Measurements from ENCODE around the gene ERC1. TPM values are rescaled to one million over a fixed set of nuclear protein-coding genes. Genes with fewer than 3 reads are reported as not detected.

ERC1 gene
- total RNA-seq, 5 donors from 2014 or later (not counting 1 experiment from before 2014, with no cell fraction given): 41.8 to 68.0 (median 46.5) TPM

GRCh38 chr12:1377681-1378080, 386.7 kb downstream of the ERC1 start:
- POLR2A ChIA-PET: no interaction called here
- no peak for DNase-seq

GRCh38 chr12:1380171-1380851, 389.3 kb downstream of the ERC1 start:
- no peak overlapping the region for H3K4me3 Mint-ChIP-seq
- Histone ChIP-seq H3K27me3 (replicated peaks in 1 of 2; ENCODE audit: control insufficient read depth in 2 of 2, extremely low read depth in 1 of 2, insufficient read depth in 2 of 2, low read length in 1 of 2) (no peaks in the 10 kb centered on the region), H3K9me3 (no peaks in the 10 kb centered on the region), H3K4me1 (ENCODE audit: control insufficient read depth in 1 of 2, extremely low read depth in 1 of 2, insufficient read depth in 2 of 2, low read length in 2 of 2) (no peaks in the 10 kb centered on the region), H3K27ac (ENCODE audit: low read length) (no peak overlapping the region), H3K36me3 (ENCODE audit: control insufficient read depth in 2 of 2, extremely low read depth in 1 of 2, insufficient read depth in 1 of 2, low read length in 1 of 2) (peaks cover 10 to 11% of the 10 kb centered on the region in 2 donors), H3K4me3 (ENCODE audit: control insufficient read depth in 1 of 2, extremely low read depth in 1 of 2, low read length in 1 of 2) (no peak overlapping the region)
- no peak for DNase-seq
- peaks cover 42% of the 10 kb centered on the region for H3K36me3 Mint-ChIP-seq
- ATAC-seq (replicated peaks in 1 of 4): no peak
- WGBS (ENCODE audit: insufficient coverage): 97% methylated on average over 12 of the region's 12 CpGs
- no peak overlapping the region for H3K27ac Mint-ChIP-seq
- CTCF ChIA-PET: no interaction called here
- POLR2A ChIA-PET: no interaction called here
- H3K27me3 Mint-ChIP-seq: no peaks in the 10 kb centered on the region
- H3K9me3 Mint-ChIP-seq: no peaks in the 10 kb centered on the region
- H3K4me1 Mint-ChIP-seq: no peaks in the 10 kb centered on the region

More at GRCh38 chr12:1377681-1378080, 386.7 kb downstream of the ERC1 start:
- no peak overlapping the region for H3K27ac ChIP-seq (ENCODE audit: low read length)
- ATAC-seq (replicated peaks in 1 of 4): no peak
- no peak overlapping the region for H3K4me3 ChIP-seq (ENCODE audit: control insufficient read depth in 1 of 2, extremely low read depth in 1 of 2, low read length in 1 of 2)
- H3K27ac Mint-ChIP-seq: no peak overlapping the region
- no peaks in the 10 kb centered on the region for H3K27me3 Mint-ChIP-seq
- H3K36me3 Mint-ChIP-seq: peaks cover 52% of the 10 kb centered on the region
- no peak overlapping the region for H3K4me3 Mint-ChIP-seq
- no peaks in the 10 kb centered on the region for H3K27me3 ChIP-seq (replicated peaks in 1 of 2; ENCODE audit: control insufficient read depth in 2 of 2, extremely low read depth in 1 of 2, insufficient read depth in 2 of 2, low read length in 1 of 2)
- CTCF ChIA-PET: no interaction called here
- H3K9me3 ChIP-seq: no peaks in the 10 kb centered on the region
- H3K4me1 ChIP-seq (ENCODE audit: control insufficient read depth in 1 of 2, extremely low read depth in 1 of 2, insufficient read depth in 2 of 2, low read length in 2 of 2): no peaks in the 10 kb centered on the region
- H3K9me3 Mint-ChIP-seq: no peaks in the 10 kb centered on the region
- H3K4me1 Mint-ChIP-seq: no peaks in the 10 kb centered on the region
- no CpG with 5 or more reads among the region's 3 CpGs for WGBS (ENCODE audit: insufficient coverage)
- peaks cover 10 to 14% of the 10 kb centered on the region in 2 donors for H3K36me3 ChIP-seq (ENCODE audit: control insufficient read depth in 2 of 2, extremely low read depth in 1 of 2, insufficient read depth in 1 of 2, low read length in 1 of 2)

GRCh38 chr12:1382151-1382550, 391.1 kb downstream of the ERC1 start:
- no peaks in the 10 kb centered on the region for H3K4me1 Mint-ChIP-seq
- Histone ChIP-seq H3K27ac (ENCODE audit: low read length) (no peak overlapping the region), H3K4me3 (ENCODE audit: control insufficient read depth in 1 of 2, extremely low read depth in 1 of 2, low read length in 1 of 2) (no peak overlapping the region), H3K36me3 (ENCODE audit: control insufficient read depth in 2 of 2, extremely low read depth in 1 of 2, insufficient read depth in 1 of 2, low read length in 1 of 2) (peaks cover 6% of the 10 kb centered on the region in 2 donors), H3K9me3 (no peaks in the 10 kb centered on the region), H3K4me1 (ENCODE audit: control insufficient read depth in 1 of 2, extremely low read depth in 1 of 2, insufficient read depth in 2 of 2, low read length in 2 of 2) (no peaks in the 10 kb centered on the region), H3K27me3 (replicated peaks in 1 of 2; ENCODE audit: control insufficient read depth in 2 of 2, extremely low read depth in 1 of 2, insufficient read depth in 2 of 2, low read length in 1 of 2) (no peaks in the 10 kb centered on the region)
- H3K9me3 Mint-ChIP-seq: no peaks in the 10 kb centered on the region
- H3K36me3 Mint-ChIP-seq: peaks cover 32% of the 10 kb centered on the region
- DNase-seq: no peak
- H3K27ac Mint-ChIP-seq: no peak overlapping the region
- no peaks in the 10 kb centered on the region for H3K27me3 Mint-ChIP-seq
- WGBS (ENCODE audit: insufficient coverage): no CpG with 5 or more reads among the region's 6 CpGs
- no peak overlapping the region for H3K4me3 Mint-ChIP-seq
- no peak for ATAC-seq (replicated peaks in 1 of 4)
- ChIA-PET CTCF (interaction anchor here in 1 of 2 donors (0.5 kb wide), 1 partner anchor 402 kb away, joined by 3 read pairs; no protein-coding TSS in a partner anchor), POLR2A (no interaction called here)

GRCh38 chr12:1382826-1383225, 391.8 kb downstream of the ERC1 start:
- no peak for ATAC-seq (replicated peaks in 1 of 4)
- Histone ChIP-seq H3K9me3 (no peaks in the 10 kb centered on the region), H3K4me3 (ENCODE audit: control insufficient read depth in 1 of 2, extremely low read depth in 1 of 2, low read length in 1 of 2) (no peak overlapping the region), H3K36me3 (ENCODE audit: control insufficient read depth in 2 of 2, extremely low read depth in 1 of 2, insufficient read depth in 1 of 2, low read length in 1 of 2) (peaks cover 4 to 6% of the 10 kb centered on the region in 2 donors), H3K27ac (ENCODE audit: low read length) (no peak overlapping the region), H3K27me3 (replicated peaks in 1 of 2; ENCODE audit: control insufficient read depth in 2 of 2, extremely low read depth in 1 of 2, insufficient read depth in 2 of 2, low read length in 1 of 2) (no peaks in the 10 kb centered on the region), H3K4me1 (ENCODE audit: control insufficient read depth in 1 of 2, extremely low read depth in 1 of 2, insufficient read depth in 2 of 2, low read length in 2 of 2) (no peaks in the 10 kb centered on the region)
- ChIA-PET CTCF (no interaction called here), POLR2A (no interaction called here)
- H3K36me3 Mint-ChIP-seq: peaks cover 35% of the 10 kb centered on the region
- H3K9me3 Mint-ChIP-seq: peaks cover 0 to 2% (median 0%) of the 10 kb centered on the region in 3 donors
- no peaks in the 10 kb centered on the region for H3K4me1 Mint-ChIP-seq
- H3K4me3 Mint-ChIP-seq: no peak overlapping the region
- no peaks in the 10 kb centered on the region for H3K27me3 Mint-ChIP-seq
- no peak overlapping the region for H3K27ac Mint-ChIP-seq
- 100% methylated on average over 1 of the region's 4 CpGs for WGBS (ENCODE audit: insufficient coverage)
- no peak for DNase-seq

GRCh38 chr12:1383758-1384157, 392.7 kb downstream of the ERC1 start:
- H3K27me3 ChIP-seq (replicated peaks in 1 of 2; ENCODE audit: control insufficient read depth in 2 of 2, extremely low read depth in 1 of 2, insufficient read depth in 2 of 2, low read length in 1 of 2): no peaks in the 10 kb centered on the region
- ChIA-PET CTCF (interaction anchor here in 1 of 2 donors (0.6 kb wide), 1 partner anchor 258 kb away, joined by 3 read pairs; no protein-coding TSS in a partner anchor), POLR2A (no interaction called here)
- H3K27ac ChIP-seq (ENCODE audit: low read length): no peak overlapping the region
- Mint-ChIP-seq H3K4me1 (no peaks in the 10 kb centered on the region), H3K9me3 (peaks cover 0 to 5% (median 0%) of the 10 kb centered on the region in 3 donors), H3K27me3 (no peaks in the 10 kb centered on the region), H3K4me3 (no peak overlapping the region), H3K36me3 (peaks cover 42% of the 10 kb centered on the region), H3K27ac (no peak overlapping the region)
- H3K36me3 ChIP-seq (ENCODE audit: control insufficient read depth in 2 of 2, extremely low read depth in 1 of 2, insufficient read depth in 1 of 2, low read length in 1 of 2): peaks cover 4 to 6% of the 10 kb centered on the region in 2 donors
- no peak for DNase-seq
- no peak for ATAC-seq (replicated peaks in 1 of 4)
- H3K4me1 ChIP-seq (ENCODE audit: control insufficient read depth in 1 of 2, extremely low read depth in 1 of 2, insufficient read depth in 2 of 2, low read length in 2 of 2): no peaks in the 10 kb centered on the region
- no peak overlapping the region for H3K4me3 ChIP-seq (ENCODE audit: control insufficient read depth in 1 of 2, extremely low read depth in 1 of 2, low read length in 1 of 2)
- no peaks in the 10 kb centered on the region for H3K9me3 ChIP-seq
- no CpG with 5 or more reads among the region's 4 CpGs for WGBS (ENCODE audit: insufficient coverage)

GRCh38 chr12:1384910-1385309, 393.9 kb downstream of the ERC1 start:
- no peak overlapping the region for H3K27ac Mint-ChIP-seq
- H3K36me3 Mint-ChIP-seq: peaks cover 43% of the 10 kb centered on the region
- DNase-seq (no peak), ATAC-seq (replicated peaks in 1 of 4) (no peak)
- WGBS (ENCODE audit: insufficient coverage): 93% methylated on average over 4 of the region's 4 CpGs
- H3K27me3 ChIP-seq (replicated peaks in 1 of 2; ENCODE audit: control insufficient read depth in 2 of 2, extremely low read depth in 1 of 2, insufficient read depth in 2 of 2, low read length in 1 of 2): no peaks in the 10 kb centered on the region
- H3K27ac ChIP-seq (ENCODE audit: low read length): no peak overlapping the region
- H3K9me3 Mint-ChIP-seq: peaks cover 0 to 9% (median 0%) of the 10 kb centered on the region in 3 donors
- H3K4me3 ChIP-seq (ENCODE audit: control insufficient read depth in 1 of 2, extremely low read depth in 1 of 2, low read length in 1 of 2): no peak overlapping the region
- H3K4me3 Mint-ChIP-seq: no peak overlapping the region
- H3K4me1 Mint-ChIP-seq: no peaks in the 10 kb centered on the region
- ChIA-PET CTCF (interaction anchor here in 1 of 2 donors (0.6 kb wide), 1 partner anchor 1888 kb away, joined by 3 read pairs; no protein-coding TSS in a partner anchor), POLR2A (no interaction called here)
- H3K9me3 ChIP-seq: no peaks in the 10 kb centered on the region
- peaks cover 0 to 2% of the 10 kb centered on the region in 2 donors for H3K36me3 ChIP-seq (ENCODE audit: control insufficient read depth in 2 of 2, extremely low read depth in 1 of 2, insufficient read depth in 1 of 2, low read length in 1 of 2)
- no peaks in the 10 kb centered on the region for H3K4me1 ChIP-seq (ENCODE audit: control insufficient read depth in 1 of 2, extremely low read depth in 1 of 2, insufficient read depth in 2 of 2, low read length in 2 of 2)
- H3K27me3 Mint-ChIP-seq: no peaks in the 10 kb centered on the region

Measured in T-cell (primary cell).